Measurements from ENCODE around the gene DENND4B.

The DENND4B gene

GRCh38 chr1:153882296-153882912 lies 64.1 kb downstream of the DENND4B start:
- no peak for DNase-seq (ENCODE audit: low read depth)

- no peak for DNase-seq (ENCODE audit: low read depth)
Observed at GRCh38 chr1:153881751-153882150, 64.8 kb downstream of the DENND4B start.

GRCh38 chr1:153880962-153881361 lies 65.6 kb downstream of the DENND4B start:
- DNase-seq (ENCODE audit: low read depth): no peak

- no peak for DNase-seq (ENCODE audit: low read depth)
Observed at GRCh38 chr1:153880024-153880423, 66.5 kb downstream of the DENND4B start.
